ENCODE measurements around the gene GPR68. TPM values are rescaled to one million over a fixed set of nuclear protein-coding genes. Genes with fewer than 3 reads are reported as not detected.
A peak's percentile ranks its signal among the peaks of the same experiment; 100 is the strongest.

Gene GPR68
- total and polyA plus RNA-seq, 10 donors = 0.50 to 5.2 (median 2.5) TPM

DNA sequence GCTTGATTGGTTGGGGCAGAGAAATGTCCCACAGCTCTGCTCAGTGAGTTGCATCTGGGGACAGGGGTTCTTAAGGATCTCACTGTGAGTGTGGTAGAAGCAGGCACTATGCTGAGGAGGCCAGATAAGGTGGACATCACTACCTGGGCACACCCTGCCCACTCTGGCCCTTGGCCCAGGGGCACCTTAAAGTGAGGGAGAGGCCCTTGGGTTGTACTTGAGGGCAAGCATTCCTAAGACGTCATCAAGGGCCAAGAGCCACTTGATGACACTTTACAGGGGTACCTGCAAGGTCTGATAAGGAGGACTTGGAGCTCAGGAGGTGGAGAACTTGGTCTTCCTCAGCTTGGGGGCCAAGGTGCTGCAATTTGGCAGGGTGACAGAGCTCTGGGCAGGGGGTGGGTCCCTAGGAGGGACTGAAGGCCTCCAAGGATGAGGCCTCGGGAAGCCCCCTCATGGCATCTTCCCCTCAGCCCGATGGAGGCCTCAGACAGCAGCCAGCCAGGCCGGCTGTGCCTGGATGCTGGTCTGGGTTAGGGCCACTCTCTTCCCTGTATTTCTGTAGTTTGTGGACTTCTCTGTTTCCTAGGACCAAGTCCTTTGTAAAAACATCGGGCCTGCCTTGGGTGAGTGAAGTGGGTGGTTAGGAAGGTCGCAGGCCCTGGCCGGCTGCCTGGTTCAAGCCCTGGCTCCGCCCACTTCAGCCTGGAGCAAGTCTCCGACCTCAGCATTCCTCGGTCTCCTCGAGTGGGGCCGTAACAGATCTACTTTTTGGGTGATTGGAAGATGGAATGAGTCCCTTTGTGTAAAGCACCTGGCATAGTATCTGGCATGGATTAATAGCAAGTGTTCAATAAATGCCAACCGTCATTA lies 24.8 kb downstream of the GPR68 start:
- peak overlapping the region in 5 of 8 donors; percentile 38 to 72 (median 57) for H3K27ac ChIP-seq
- intact Hi-C loops (cut with DNase I; ENCODE audit: low total_unique reads) = no loop called here
- peaks cover 0 to 27% (median 10%) of the 10 kb centered on the region in 6 donors for H3K4me1 ChIP-seq
- no peaks in the 10 kb centered on the region for H3K27me3 ChIP-seq (replicated peaks in 1 of 7)
- TF ChIP-seq POLR2A (IDR thresholded peaks at IDR 0.05) (no peak), POLR2AphosphoS5 (IDR thresholded peaks at IDR 0.05) (no peak)
- TF ChIP-seq, protein P1, sequence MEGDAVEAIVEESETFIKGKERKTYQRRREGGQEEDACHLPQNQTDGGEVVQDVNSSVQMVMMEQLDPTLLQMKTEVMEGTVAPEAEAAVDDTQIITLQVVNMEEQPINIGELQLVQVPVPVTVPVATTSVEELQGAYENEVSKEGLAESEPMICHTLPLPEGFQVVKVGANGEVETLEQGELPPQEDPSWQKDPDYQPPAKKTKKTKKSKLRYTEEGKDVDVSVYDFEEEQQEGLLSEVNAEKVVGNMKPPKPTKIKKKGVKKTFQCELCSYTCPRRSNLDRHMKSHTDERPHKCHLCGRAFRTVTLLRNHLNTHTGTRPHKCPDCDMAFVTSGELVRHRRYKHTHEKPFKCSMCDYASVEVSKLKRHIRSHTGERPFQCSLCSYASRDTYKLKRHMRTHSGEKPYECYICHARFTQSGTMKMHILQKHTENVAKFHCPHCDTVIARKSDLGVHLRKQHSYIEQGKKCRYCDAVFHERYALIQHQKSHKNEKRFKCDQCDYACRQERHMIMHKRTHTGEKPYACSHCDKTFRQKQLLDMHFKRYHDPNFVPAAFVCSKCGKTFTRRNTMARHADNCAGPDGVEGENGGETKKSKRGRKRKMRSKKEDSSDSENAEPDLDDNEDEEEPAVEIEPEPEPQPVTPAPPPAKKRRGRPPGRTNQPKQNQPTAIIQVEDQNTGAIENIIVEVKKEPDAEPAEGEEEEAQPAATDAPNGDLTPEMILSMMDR (IDR thresholded peaks at IDR 0.05 in 8 of 11, conservative IDR thresholded peaks at IDR 0.05 in 3 of 11) = no peak
- no peaks in the 10 kb centered on the region for H3K9me3 ChIP-seq
- H3K36me3 ChIP-seq = peaks cover 2 to 98% (median 36%) of the 10 kb centered on the region in 6 donors
- DNase-seq = no peak
- H3K4me3 ChIP-seq = no peak overlapping the region
- 53 to 80% (median 74%) methylated on average over 11 to 13 of the region's 13 CpGs for WGBS, 5 donors

DNA sequence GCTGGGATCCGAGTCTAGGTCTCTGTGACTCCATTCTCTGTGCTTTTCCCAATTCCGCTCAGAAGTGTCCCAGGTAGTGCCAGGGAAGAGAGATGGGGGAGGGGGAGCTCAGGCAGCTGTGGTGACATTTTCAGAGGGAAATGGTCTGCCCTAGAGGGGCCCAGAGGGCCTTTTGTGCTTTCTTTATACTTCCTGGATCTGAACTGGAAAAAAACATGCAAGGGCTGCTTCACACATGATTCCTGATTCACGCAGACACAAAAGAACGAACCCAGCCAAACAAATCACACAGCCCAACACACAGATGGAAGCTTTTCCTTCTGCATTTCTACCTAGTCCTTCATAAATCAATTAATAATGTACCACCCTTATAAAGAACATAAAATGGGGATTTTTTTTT lies 26.5 kb downstream of the GPR68 start:
- H3K4me1 ChIP-seq = peaks cover 0 to 23% (median 6%) of the 10 kb centered on the region in 6 donors
- TF ChIP-seq POLR2AphosphoS5 (IDR thresholded peaks at IDR 0.05) (no peak), POLR2A (IDR thresholded peaks at IDR 0.05) (no peak)
- TF ChIP-seq, protein P1 (IDR thresholded peaks at IDR 0.05 in 8 of 11, conservative IDR thresholded peaks at IDR 0.05 in 3 of 11) = no peak
- no peak for DNase-seq
- peak overlapping the region in 1 of 8 donors; percentile 8 for H3K27ac ChIP-seq
- intact Hi-C loops (cut with DNase I; ENCODE audit: low total_unique reads) = no loop called here
- no peak overlapping the region for H3K4me3 ChIP-seq
- H3K36me3 ChIP-seq = peaks cover 2 to 98% (median 36%) of the 10 kb centered on the region in 6 donors
- no peaks in the 10 kb centered on the region for H3K27me3 ChIP-seq (replicated peaks in 1 of 7)
- H3K9me3 ChIP-seq = no peaks in the 10 kb centered on the region
- 87 to 96% (median 89%) methylated on average over 3 to 4 of the region's 4 CpGs for WGBS, 5 donors

DNA sequence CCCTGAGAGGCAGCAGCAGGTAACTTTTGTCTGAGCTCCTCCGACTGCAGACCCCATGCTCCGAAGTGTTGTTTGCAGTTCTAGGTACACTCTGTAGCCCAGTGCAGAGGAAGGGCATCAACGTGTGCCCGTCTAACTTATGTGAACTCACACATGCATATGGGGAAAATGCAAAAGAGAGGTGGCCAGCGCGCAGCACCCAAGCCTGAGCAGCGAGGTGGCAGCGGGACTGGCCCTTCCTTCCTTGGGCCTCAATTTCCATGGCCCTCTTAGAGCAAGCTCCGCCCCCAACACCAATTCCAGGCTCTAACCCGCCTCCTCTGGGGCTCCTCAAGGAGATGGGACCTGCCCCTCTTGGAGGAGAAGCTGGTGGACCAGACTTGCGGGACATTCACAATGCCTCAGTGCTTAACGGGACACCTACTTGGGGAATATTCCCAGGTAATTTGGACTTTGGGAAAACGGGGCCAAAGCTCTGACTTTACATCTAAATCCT lies 27.7 kb downstream of the GPR68 start:
- DNase-seq = no peak
- intact Hi-C loops (cut with DNase I; ENCODE audit: low total_unique reads) = no loop called here
- Histone ChIP-seq H3K27ac (no peak overlapping the region), H3K27me3 (replicated peaks in 1 of 7) (no peaks in the 10 kb centered on the region), H3K9me3 (no peaks in the 10 kb centered on the region), H3K36me3 (peaks cover 2 to 100% (median 48%) of the 10 kb centered on the region in 6 donors), H3K4me1 (peaks cover 0 to 18% (median 6%) of the 10 kb centered on the region in 6 donors), H3K4me3 (no peak overlapping the region)
- WGBS, 5 donors = 94 to 96% (median 96%) methylated on average over 8 to 13 of the region's 13 CpGs
- TF ChIP-seq, protein P1 (IDR thresholded peaks at IDR 0.05 in 8 of 11, conservative IDR thresholded peaks at IDR 0.05 in 3 of 11) = no peak
- TF ChIP-seq POLR2AphosphoS5 (IDR thresholded peaks at IDR 0.05) (no peak), POLR2A (IDR thresholded peaks at IDR 0.05) (no peak)

DNA sequence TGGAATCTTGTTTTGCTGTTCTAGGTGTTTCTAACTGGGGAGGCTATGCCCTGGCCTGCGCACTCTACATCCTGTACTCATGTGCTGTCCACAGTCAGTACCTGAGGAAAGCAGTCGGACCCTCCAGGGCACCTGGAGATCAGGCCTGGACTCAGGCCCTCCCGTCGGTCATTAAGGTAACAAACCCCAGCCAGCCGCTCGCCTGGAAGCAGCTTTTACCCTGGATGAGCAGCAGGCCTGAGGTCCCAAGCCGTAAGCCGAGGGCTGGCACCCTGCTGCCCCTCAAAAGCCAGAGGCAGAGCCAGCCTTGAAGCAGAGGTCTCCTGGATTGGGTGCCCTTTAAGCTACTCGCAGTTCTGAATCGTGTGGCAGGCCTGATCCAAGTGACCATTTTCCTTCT lies 29.1 kb downstream of the GPR68 start:
- Histone ChIP-seq H3K36me3 (peaks cover 2 to 100% (median 52%) of the 10 kb centered on the region in 6 donors), H3K9me3 (no peaks in the 10 kb centered on the region)
- intact Hi-C loops (cut with DNase I; ENCODE audit: low total_unique reads) = no loop called here

More for the DNA sequence above, 29.1 kb downstream of the GPR68 start:
- TF ChIP-seq, protein P1 (IDR thresholded peaks at IDR 0.05 in 8 of 11, conservative IDR thresholded peaks at IDR 0.05 in 3 of 11) = no peak
- TF ChIP-seq POLR2AphosphoS5 (IDR thresholded peaks at IDR 0.05) (no peak), POLR2A (IDR thresholded peaks at IDR 0.05) (no peak)
- Histone ChIP-seq H3K27ac (no peak overlapping the region), H3K27me3 (replicated peaks in 1 of 7) (no peaks in the 10 kb centered on the region), H3K4me1 (peaks cover 0 to 15% (median 6%) of the 10 kb centered on the region in 6 donors), H3K4me3 (no peak overlapping the region)
- WGBS, 5 donors = 91 to 98% (median 96%) methylated on average over 8 to 10 of the region's 10 CpGs
- peak; percentile 37 for DNase-seq
